ENCODE results near the gene ADCY3. TPM values are rescaled to one million over a fixed set of nuclear protein-coding genes. Genes with fewer than 3 reads are reported as not detected.

ADCY3 gene
- polyA plus RNA-seq, 1 donor from 2014 or later = 28.8 TPM

GRCh38 chr2:24898122-24899109 lies 21.6 kb downstream of the ADCY3 start:
- H4K20me1 ChIP-seq (ENCODE audit: insufficient read depth) = no peaks in the 10 kb centered on the region
- no peaks in the 10 kb centered on the region for H3K36me3 ChIP-seq (ENCODE audit: insufficient read depth, low read length)
- H3K9ac ChIP-seq (ENCODE audit: low read length) = no peak overlapping the region
- no peak for TF ChIP-seq EP300 (conservative IDR thresholded peaks at IDR 0.05; ENCODE audit: poor library complexity, severe bottlenecking)
- no peak for TF ChIP-seq POLR2AphosphoS5 (IDR thresholded peaks at IDR 0.05)
- TF ChIP-seq CTCF (IDR thresholded peaks at IDR 0.05; ENCODE audit: poor library complexity, severe bottlenecking) = no peak
- no peak for TF ChIP-seq EZH2 (IDR thresholded peaks at IDR 0.05; ENCODE audit: borderline replicate concordance, insufficient read depth, low read length, poor library complexity, severe bottlenecking)
- no peak for TF ChIP-seq TAF1 (IDR thresholded peaks at IDR 0.05; ENCODE audit: low read depth)
- TF ChIP-seq, protein P1, sequence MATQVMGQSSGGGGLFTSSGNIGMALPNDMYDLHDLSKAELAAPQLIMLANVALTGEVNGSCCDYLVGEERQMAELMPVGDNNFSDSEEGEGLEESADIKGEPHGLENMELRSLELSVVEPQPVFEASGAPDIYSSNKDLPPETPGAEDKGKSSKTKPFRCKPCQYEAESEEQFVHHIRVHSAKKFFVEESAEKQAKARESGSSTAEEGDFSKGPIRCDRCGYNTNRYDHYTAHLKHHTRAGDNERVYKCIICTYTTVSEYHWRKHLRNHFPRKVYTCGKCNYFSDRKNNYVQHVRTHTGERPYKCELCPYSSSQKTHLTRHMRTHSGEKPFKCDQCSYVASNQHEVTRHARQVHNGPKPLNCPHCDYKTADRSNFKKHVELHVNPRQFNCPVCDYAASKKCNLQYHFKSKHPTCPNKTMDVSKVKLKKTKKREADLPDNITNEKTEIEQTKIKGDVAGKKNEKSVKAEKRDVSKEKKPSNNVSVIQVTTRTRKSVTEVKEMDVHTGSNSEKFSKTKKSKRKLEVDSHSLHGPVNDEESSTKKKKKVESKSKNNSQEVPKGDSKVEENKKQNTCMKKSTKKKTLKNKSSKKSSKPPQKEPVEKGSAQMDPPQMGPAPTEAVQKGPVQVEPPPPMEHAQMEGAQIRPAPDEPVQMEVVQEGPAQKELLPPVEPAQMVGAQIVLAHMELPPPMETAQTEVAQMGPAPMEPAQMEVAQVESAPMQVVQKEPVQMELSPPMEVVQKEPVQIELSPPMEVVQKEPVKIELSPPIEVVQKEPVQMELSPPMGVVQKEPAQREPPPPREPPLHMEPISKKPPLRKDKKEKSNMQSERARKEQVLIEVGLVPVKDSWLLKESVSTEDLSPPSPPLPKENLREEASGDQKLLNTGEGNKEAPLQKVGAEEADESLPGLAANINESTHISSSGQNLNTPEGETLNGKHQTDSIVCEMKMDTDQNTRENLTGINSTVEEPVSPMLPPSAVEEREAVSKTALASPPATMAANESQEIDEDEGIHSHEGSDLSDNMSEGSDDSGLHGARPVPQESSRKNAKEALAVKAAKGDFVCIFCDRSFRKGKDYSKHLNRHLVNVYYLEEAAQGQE (IDR thresholded peaks at IDR 0.05; ENCODE audit: borderline replicate concordance) = no peak
- TF ChIP-seq MXI1 (conservative IDR thresholded peaks at IDR 0.05; ENCODE audit: poor library complexity, severe bottlenecking) = no peak
- H3K79me2 ChIP-seq (replicated peaks; ENCODE audit: insufficient read depth, low read length) = no peaks in the 10 kb centered on the region
- peaks cover 5% of the 10 kb centered on the region for H3K9me3 ChIP-seq (ENCODE audit: low read length)
- no peaks in the 10 kb centered on the region for H3K27me3 ChIP-seq (ENCODE audit: insufficient read depth, low read depth, low read length)
- H3K9me2 ChIP-seq (ENCODE audit: insufficient read depth, low read length) = no peaks in the 10 kb centered on the region
- no peak overlapping the region for H3K4me2 ChIP-seq (ENCODE audit: low read length)
- no peak overlapping the region for H2AFZ ChIP-seq (ENCODE audit: low read depth, low read length)
- no peaks in the 10 kb centered on the region for H3F3A ChIP-seq (ENCODE audit: insufficient read depth, low read length, poor library complexity, severe bottlenecking)
- no peak overlapping the region for H3K27ac ChIP-seq (ENCODE audit: low read length)
- no peak overlapping the region for H3K4me3 ChIP-seq (ENCODE audit: low read length)

DNA sequence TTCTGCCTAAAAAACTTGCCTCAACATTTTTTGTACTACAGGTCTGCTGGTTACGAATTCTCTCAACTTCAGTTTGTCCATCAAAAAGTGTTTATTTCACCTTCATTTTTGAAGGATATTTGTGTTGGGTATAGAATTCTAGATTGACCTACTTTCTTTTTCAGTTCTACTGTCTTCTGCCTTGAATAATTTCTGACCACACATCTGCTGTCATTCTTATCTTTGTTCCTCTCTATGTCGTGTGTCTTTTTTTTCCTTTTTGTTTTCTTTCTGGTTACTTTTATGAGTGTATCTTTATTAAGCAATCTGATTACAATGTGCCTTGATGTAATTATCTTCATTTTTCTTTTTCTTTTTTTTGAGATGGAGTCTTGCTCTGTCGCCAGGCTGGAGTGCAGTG lies 25.3 kb downstream of the ADCY3 start:
- no peaks in the 10 kb centered on the region for H4K20me1 ChIP-seq (ENCODE audit: insufficient read depth)
- no peaks in the 10 kb centered on the region for H3K27me3 ChIP-seq (ENCODE audit: insufficient read depth, low read depth, low read length)
- no peak overlapping the region for H2AFZ ChIP-seq (ENCODE audit: low read depth, low read length)
- no peak overlapping the region for H3K9ac ChIP-seq (ENCODE audit: low read length)
- peaks cover 5% of the 10 kb centered on the region for H3K9me3 ChIP-seq (ENCODE audit: low read length)
- no peaks in the 10 kb centered on the region for H3K36me3 ChIP-seq (ENCODE audit: insufficient read depth, low read length)
- no peaks in the 10 kb centered on the region for H3K79me2 ChIP-seq (replicated peaks; ENCODE audit: insufficient read depth, low read length)
- no peaks in the 10 kb centered on the region for H3F3A ChIP-seq (ENCODE audit: insufficient read depth, low read length, poor library complexity, severe bottlenecking)
- no peak overlapping the region for H3K4me2 ChIP-seq (ENCODE audit: low read length)
- H3K27ac ChIP-seq (ENCODE audit: low read length) = no peak overlapping the region
- no peaks in the 10 kb centered on the region for H3K9me2 ChIP-seq (ENCODE audit: insufficient read depth, low read length)
- TF ChIP-seq CTCF (IDR thresholded peaks at IDR 0.05; ENCODE audit: poor library complexity, severe bottlenecking) = no peak
- TF ChIP-seq, protein P1 (IDR thresholded peaks at IDR 0.05; ENCODE audit: borderline replicate concordance) = no peak
- no peak overlapping the region for H3K4me3 ChIP-seq (ENCODE audit: low read length)

Data from neural cell (in vitro differentiated cells).